NCI-H146 treated with DMSO at 0.1 percent for 48 hours (cell line): ENCODE results near the gene PAAF1.
"Not testable (repeated sequence)": the region's sequence is repeated elsewhere in the genome, so short reads cannot be mapped to it uniquely, and the experiment has no call there.

Experiments
- DNase-seq: peaks from one replicate; lab custom pipeline; 2025; ENCODE audit not compliant: unreplicated experiment; lab: John Stamatoyannopoulos, UW

PAAF1 gene

GRCh38 chr11:73880449-73880848, 3.6 kb downstream of the PAAF1 start:
- DNase-seq, result not testable (repeated sequence)

GRCh38 chr11:73883856-73884255, 7.1 kb downstream of the PAAF1 start:
- DNase-seq, result no peak

GRCh38 chr11:73888244-73888643, 11.4 kb downstream of the PAAF1 start:
- no peak for DNase-seq

GRCh38 chr11:73889019-73889418, 12.2 kb downstream of the PAAF1 start:
- no peak for DNase-seq

- DNase-seq, result no peak
These were observed 12.7 kb downstream of the PAAF1 start for GRCh38 chr11:73889536-73889935.

- DNase-seq, result no peak
These were observed 16.2 kb downstream of the PAAF1 start for GRCh38 chr11:73893041-73893440.

GRCh38 chr11:73894725-73895335, 18.0 kb downstream of the PAAF1 start:
- no peak for DNase-seq

GRCh38 chr11:73902303-73902702, 25.5 kb downstream of the PAAF1 start:
- DNase-seq, result no peak

GRCh38 chr11:73907191-73907590, 30.4 kb downstream of the PAAF1 start:
- DNase-seq, result no peak

GRCh38 chr11:73912026-73912425, 35.2 kb downstream of the PAAF1 start:
- DNase-seq, result no peak

- DNase-seq, result no peak
These were observed 36.7 kb downstream of the PAAF1 start for GRCh38 chr11:73913472-73913871.

GRCh38 chr11:73914284-73914683, 37.5 kb downstream of the PAAF1 start:
- no peak for DNase-seq

GRCh38 chr11:73916435-73916834, 39.6 kb downstream of the PAAF1 start:
- no peak for DNase-seq

- DNase-seq, result no peak
These were observed 44.4 kb downstream of the PAAF1 start for GRCh38 chr11:73921180-73921579.

GRCh38 chr11:73929388-73929787, 52.6 kb downstream of the PAAF1 start:
- no peak for DNase-seq

- peak; percentile 33 for DNase-seq
These were observed 54.3 kb downstream of the PAAF1 start for GRCh38 chr11:73931039-73931645.

- no peak for DNase-seq
These were observed 55.2 kb downstream of the PAAF1 start for GRCh38 chr11:73931951-73932350.

GRCh38 chr11:73932781-73933180, 56.0 kb downstream of the PAAF1 start:
- no peak for DNase-seq

GRCh38 chr11:73936047-73936446, 59.2 kb downstream of the PAAF1 start:
- DNase-seq, result not testable (repeated sequence)

GRCh38 chr11:73939096-73939495, 62.3 kb downstream of the PAAF1 start:
- no peak for DNase-seq

- no peak for DNase-seq
These were observed 64.2 kb downstream of the PAAF1 start for GRCh38 chr11:73940801-73941570.

- DNase-seq, result no peak
These were observed 65.2 kb downstream of the PAAF1 start for GRCh38 chr11:73942010-73942409.
